GM19452 (cell line): ENCODE measurements around the gene WWP2.
"Not testable (repeated sequence)": the region's sequence is repeated elsewhere in the genome, so short reads cannot be mapped to it uniquely, and the experiment has no call there.

ENCODE experiments used
- ATAC-seq: cut with Tn5 transposase; IDR thresholded peaks from one replicate; pipeline ENCODE4 v1.9.1; 2021; ENCODE audit not compliant: unreplicated experiment

Gene WWP2

GRCh38 chr16:69939821-69940585, 177.9 kb downstream of the WWP2 start:
- ATAC-seq, result no peak

- no peak for ATAC-seq
Observed at GRCh38 chr16:69940676-69941075, 178.5 kb downstream of the WWP2 start.

GRCh38 chr16:69941251-69942098, 179.3 kb downstream of the WWP2 start:
- no peak for ATAC-seq

- ATAC-seq, result no peak
Observed at GRCh38 chr16:69942099-69942491, 180.0 kb downstream of the WWP2 start.

GRCh38 chr16:69942627-69943170, 180.6 kb downstream of the WWP2 start:
- ATAC-seq, result no peak

GRCh38 chr16:69943241-69944036, 181.3 kb downstream of the WWP2 start:
- ATAC-seq, result not testable (repeated sequence)

- ATAC-seq, result not testable (repeated sequence)
Observed at GRCh38 chr16:69950411-69950810, 188.3 kb downstream of the WWP2 start.

- ATAC-seq, result not testable (repeated sequence)
Observed at GRCh38 chr16:69951017-69951671, 189.0 kb downstream of the WWP2 start, which contains the start of gene CLEC18A. Gene CLEC18A, plus strand, starts transcription at chr16:69951334. Its CDS starts 33 bp downstream, at chr16:69951367.

GRCh38 chr16:69951672-69952031, 189.5 kb downstream of the WWP2 start:
- not testable (repeated sequence) for ATAC-seq

GRCh38 chr16:69952116-69952515, 190.0 kb downstream of the WWP2 start:
- ATAC-seq, result not testable (repeated sequence)

GRCh38 chr16:69952572-69953355, 190.6 kb downstream of the WWP2 start:
- ATAC-seq, result not testable (repeated sequence)

- ATAC-seq, result not testable (repeated sequence)
Observed at GRCh38 chr16:69954241-69954640, 192.1 kb downstream of the WWP2 start.

GRCh38 chr16:69963312-69963711, 201.2 kb downstream of the WWP2 start:
- not testable (repeated sequence) for ATAC-seq

- ATAC-seq, result not testable (repeated sequence)
Observed at GRCh38 chr16:69964960-69965660, 203.0 kb downstream of the WWP2 start.

GRCh38 chr16:69965661-69966054, 203.5 kb downstream of the WWP2 start:
- ATAC-seq, result not testable (repeated sequence)

- not testable (repeated sequence) for ATAC-seq
Observed at GRCh38 chr16:69967688-69968087, 205.6 kb downstream of the WWP2 start.

- not testable (repeated sequence) for ATAC-seq
Observed at GRCh38 chr16:69968125-69968524, 206.0 kb downstream of the WWP2 start.

- not testable (repeated sequence) for ATAC-seq
Observed at GRCh38 chr16:69969657-69970056, 207.5 kb downstream of the WWP2 start.

- not testable (repeated sequence) for ATAC-seq
Observed at GRCh38 chr16:69972120-69972519, 210.0 kb downstream of the WWP2 start.
